Endothelial cell of umbilical vein (primary cell): Measurements from ENCODE around the gene TRIP13. TPM values are rescaled to one million over a fixed set of nuclear protein-coding genes. Genes with fewer than 3 reads are reported as not detected.

ENCODE experiments used
- BruUV-seq: library from RNA; stranded (reverse); fragments of 400-500 nt; replicated peaks from 2 replicates; lab custom pipeline; 2021; lab: Mats Ljungman, UMichigan
- CTCF ChIA-PET: fragments of 300-600, 350-600 bp; sonication (Branson Sonifier 250); formaldehyde crosslinking; loops from one replicate; lab custom pipeline; 2021; ENCODE audit warnings: antibody characterized with exemption, inconsistent platforms; lab: Charles Lee
- POLR2A ChIA-PET: fragments of 300-600, 350-600 bp; sonication (Branson Sonifier 250); formaldehyde crosslinking; loops from one replicate; lab custom pipeline; 2021; ENCODE audit warnings: antibody characterized with exemption, inconsistent platforms; lab: Charles Lee
- DNase-seq: peaks from one replicate; pipeline ENCODE4 v3.0.0-alpha.2; 2011; ENCODE audit warnings: low read depth, low spot score
- FAIRE-seq: peaks from 2 replicates; lab custom pipeline; 2011; peaks lifted over from hg19 to GRCh38; lab: Jason Lieb, UNC
- H2AFZ ChIP-seq: 2 replicates; pipeline ENCODE4 v1.6.0; 2012; ENCODE audit warnings: low read depth, low read length, control low read depth, inconsistent platforms
- H3K27ac ChIP-seq: 2 replicates; pipeline ENCODE4 v1.5.1; 2011; ENCODE audit warnings: low read depth, mild to moderate bottlenecking, control low read depth, low read length, moderate library complexity; ENCODE audit not compliant: insufficient read depth
- H3K27me3 ChIP-seq, 2 experiments: 2 replicates each; pipeline versions ENCODE4 v1.6.0 to v1.6.1; 2011; ENCODE audit warnings: low read length in 2 of 2, mixed read lengths in 1 of 2; ENCODE audit not compliant: control insufficient read depth in 2 of 2, insufficient read depth in 2 of 2
- H3K36me3 ChIP-seq, 2 experiments: 2 replicates in 1 of 2; 3 replicates in 1 of 2; pipeline ENCODE4 v1.5.1; 2011; ENCODE audit warnings: low read length in 2 of 2, mild to moderate bottlenecking in 1 of 2, moderate library complexity in 1 of 2; ENCODE audit not compliant: control insufficient read depth in 2 of 2, insufficient read depth in 2 of 2; ENCODE audit errors: extremely low read depth in 1 of 2
- H3K4me1 ChIP-seq: 3 replicates; pipeline ENCODE4 v1.5.1; 2011; ENCODE audit warnings: mild to moderate bottlenecking, low read length; ENCODE audit not compliant: control insufficient read depth, insufficient read depth; ENCODE audit errors: extremely low read depth
- H3K4me2 ChIP-seq: 2 replicates; pipeline ENCODE4 v1.6.1; 2011; ENCODE audit warnings: low read length, control low read depth, mixed read lengths; ENCODE audit not compliant: insufficient read depth
- H3K4me3 ChIP-seq, 3 experiments: fragments of 200-600 bp in 1 of 3; sonication (generic), shearing (Covaris generic) in 1 of 3; replicated peaks in 1 of 3; 2 replicates each; pipeline ENCODE4 v1.5.1; 2011 to 2016; ENCODE audit warnings: control low read depth in 3 of 3, low read length in 3 of 3, mild to moderate bottlenecking in 2 of 3, inconsistent platforms in 1 of 3, low read depth in 1 of 3, moderate library complexity in 1 of 3; ENCODE audit not compliant: insufficient read depth in 1 of 3
- H3K79me2 ChIP-seq: 2 replicates; pipeline ENCODE4 v1.6.0; 2012; ENCODE audit warnings: low read length, inconsistent platforms; ENCODE audit not compliant: control insufficient read depth, insufficient read depth
- H3K9ac ChIP-seq: replicated peaks from 2 replicates; pipeline ENCODE3; 2011; ENCODE audit warnings: low read length, control low read depth; ENCODE audit not compliant: insufficient read depth; ENCODE audit errors: extremely low read depth
- H3K9me1 ChIP-seq: replicated peaks from 3 replicates; pipeline ENCODE4 v1.6.0; 2011; ENCODE audit warnings: mild to moderate bottlenecking, low read length; ENCODE audit not compliant: control insufficient read depth, insufficient read depth; ENCODE audit errors: extremely low read depth
- H3K9me3 ChIP-seq: replicated peaks from 2 replicates; pipeline ENCODE4 v1.5.1; 2012; ENCODE audit warnings: low read length, inconsistent platforms; ENCODE audit not compliant: control insufficient read depth, insufficient read depth
- H4K20me1 ChIP-seq: replicated peaks from 2 replicates; pipeline ENCODE3; 2011; ENCODE audit warnings: mild to moderate bottlenecking, low read length; ENCODE audit not compliant: control insufficient read depth, insufficient read depth; ENCODE audit errors: extremely low read depth
- EZH2 ChIP-seq: IDR thresholded peaks from 2 replicates; pipeline ENCODE4 v1.6.1; 2012; ENCODE audit warnings: borderline replicate concordance, low read depth, mild to moderate bottlenecking, moderate library complexity, low read length, inconsistent platforms; ENCODE audit not compliant: severe bottlenecking
- FOS ChIP-seq: IDR thresholded peaks from 2 replicates; pipeline ENCODE4 v1.6.1; 2011; ENCODE audit warnings: mild to moderate bottlenecking, low read length, moderate library complexity, borderline replicate concordance; ENCODE audit not compliant: insufficient read depth
- GATA2 ChIP-seq: IDR thresholded peaks from 2 replicates; pipeline ENCODE4 v1.7.0; 2011; ENCODE audit warnings: low read depth, mild to moderate bottlenecking, moderate library complexity, mixed read lengths, low read length; ENCODE audit not compliant: insufficient read length, insufficient read depth
- JUN ChIP-seq: IDR thresholded peaks from 2 replicates; pipeline ENCODE4 v1.6.1; 2011; ENCODE audit warnings: borderline replicate concordance, low read depth; ENCODE audit not compliant: insufficient read length, insufficient read depth
- MYC ChIP-seq: IDR thresholded peaks from one replicate; pipeline ENCODE4 v1.6.1; 2011; ENCODE audit warnings: mild to moderate bottlenecking, low read depth, low read length
- POLR2A ChIP-seq: IDR thresholded peaks from 2 replicates; pipeline ENCODE4 v1.6.1; 2012; ENCODE audit warnings: low read depth, mild to moderate bottlenecking, control low read depth, low read length
- POLR2AphosphoS5 ChIP-seq: IDR thresholded peaks from 2 replicates; pipeline ENCODE4 v1.6.1; 2012; ENCODE audit warnings: low read depth, mild to moderate bottlenecking, control low read depth, low read length, moderate library complexity; ENCODE audit not compliant: insufficient read depth
- dilution Hi-C: fragments of 300-500 bp; cut with MboI; formaldehyde crosslinking; loops from one replicate; pipeline ENCODE4 v1.15.0; 2019; ENCODE audit warnings: low sequenced_read_pairs; ENCODE audit not compliant: extremely low pct_ligation_motif_present
- intact Hi-C: fragments of 100-400 bp; cut with micrococcal nuclease; formaldehyde crosslinking; loops from one replicate; pipeline ENCODE4 v1.10.0; 2022
- polyA plus RNA-seq, 4 experiments: library from polyadenylated mRNA; depleted of rRNA in 3 of 4; stranded (reverse) in 3 of 4; unstranded in 1 of 4; fragments of >200 nt; gene quantifications; 2 replicates each; pipeline versions ENCODE4 v1.2.1 to v1.2.3, GENCODE V29; 2011 to 2012; ENCODE audit warnings: missing spikeins in 1 of 4
- total RNA-seq: library from RNA; stranded (reverse); gene quantifications from 2 replicates; pipeline ENCODE4 v1.2.3, GENCODE V29; 2021
- TF ChIP-seq, protein P1 (sequence below): IDR thresholded peaks from 2 replicates; pipeline ENCODE4 v1.6.1; 2011; ENCODE audit not compliant: insufficient read depth, insufficient read length

Gene TRIP13
- total and polyA plus RNA-seq, 2 donors (not counting 3 experiments of a cell fraction or from before 2014, with no cell fraction given): 17.4 to 39.0 TPM

DNA sequence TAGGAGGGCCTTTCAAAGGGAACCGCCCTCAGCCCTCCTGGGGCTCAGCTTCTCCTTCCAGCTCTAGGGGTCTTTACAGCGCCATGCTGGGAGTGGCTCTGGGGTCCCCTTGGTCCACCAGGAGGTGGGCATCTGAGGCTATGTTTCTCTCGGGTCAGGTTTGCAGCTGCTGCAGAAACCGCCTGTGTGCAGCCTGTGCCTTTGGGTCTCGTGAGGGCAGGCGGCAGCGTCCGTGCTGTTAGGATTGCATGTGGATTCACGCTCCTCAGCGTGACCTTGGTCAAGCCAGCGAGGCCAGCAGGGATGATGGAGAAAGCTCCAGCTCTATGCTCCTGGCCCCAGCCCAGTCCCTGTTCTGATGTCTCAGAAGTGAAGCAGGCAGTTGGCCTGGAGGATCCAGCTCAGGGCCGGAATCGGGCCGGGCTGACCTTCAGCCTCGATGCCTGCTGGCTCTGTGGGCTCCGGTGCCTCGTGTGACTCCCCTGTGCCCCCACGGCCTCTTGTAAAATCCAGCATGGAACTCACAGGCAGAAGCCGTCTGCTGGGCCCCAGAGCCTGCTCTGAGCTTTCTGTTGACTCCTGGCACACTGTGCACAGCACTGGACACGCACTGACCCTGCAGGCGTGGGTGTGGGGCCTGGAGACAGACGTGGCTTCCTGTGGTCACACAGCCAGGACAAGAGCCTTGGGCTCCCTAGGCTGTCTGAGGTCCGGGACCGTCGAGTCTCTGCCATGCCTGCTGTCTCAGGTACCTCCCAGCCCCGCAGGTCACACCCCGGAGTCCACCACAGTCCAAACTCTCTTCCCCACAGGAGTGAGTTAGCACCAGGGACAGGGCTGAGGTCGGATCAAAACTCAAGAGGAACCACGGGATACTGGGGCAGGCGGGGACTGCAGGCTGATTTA, 54.3 kb downstream of the TRIP13 start:
- POLR2A ChIA-PET: no interaction called here
- dilution Hi-C loops: no loop called here
- H3K9me3 ChIP-seq: no peaks in the 10 kb centered on the region
- no TSS peak for BruUV-seq
- no peak for FAIRE-seq
- CTCF ChIA-PET: interaction anchor here (0.8 to 2.4 kb wide), 3 partner anchors 10 to 23 kb away, joined by 4 to 7 read pairs (median 4); no protein-coding TSS in a partner anchor
- no peaks in the 10 kb centered on the region for H3K79me2 ChIP-seq
- H3K9ac ChIP-seq: no peak overlapping the region
- H3K27ac ChIP-seq: no peak overlapping the region
- no peak for TF ChIP-seq FOS
- no peak for TF ChIP-seq EZH2
- TF ChIP-seq, protein P1, sequence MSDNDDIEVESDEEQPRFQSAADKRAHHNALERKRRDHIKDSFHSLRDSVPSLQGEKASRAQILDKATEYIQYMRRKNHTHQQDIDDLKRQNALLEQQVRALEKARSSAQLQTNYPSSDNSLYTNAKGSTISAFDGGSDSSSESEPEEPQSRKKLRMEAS: no peak
- no peak for TF ChIP-seq GATA2
- TF ChIP-seq POLR2A: no peak
- no peak for TF ChIP-seq JUN
- TF ChIP-seq MYC: no peak
- TF ChIP-seq POLR2AphosphoS5: no peak
- H2AFZ ChIP-seq: no peak overlapping the region
- H4K20me1 ChIP-seq: no peaks in the 10 kb centered on the region
- no peak for DNase-seq
- H3K9me1 ChIP-seq: no peaks in the 10 kb centered on the region
- H3K4me3 ChIP-seq: no peak overlapping the region
- H3K4me1 ChIP-seq: no peaks in the 10 kb centered on the region
- no peaks in the 10 kb centered on the region for H3K36me3 ChIP-seq
- peaks cover 16 to 22% of the 10 kb centered on the region in 2 experiments for H3K27me3 ChIP-seq
- intact Hi-C loops: no loop called here
- no peak overlapping the region for H3K4me2 ChIP-seq
